ENCODE results near the gene P2RY14.
A peak's percentile ranks its signal among the peaks of the same experiment; 100 is the strongest.

- TF ChIP-seq POLR2A (IDR thresholded peaks at IDR 0.05) (no peak), CTCF (IDR thresholded peaks at IDR 0.05) (peak; percentile 23 to 80 (median 65))
Measured at GRCh38 chr3:151282921-151283320, 4.6 kb upstream of the P2RY14 start.
